Measurements from ENCODE around the gene SPDYE2.
"Not testable (repeated sequence)": the region's sequence is repeated elsewhere in the genome, so short reads cannot be mapped to it uniquely, and the experiment has no call there.

The SPDYE2 gene

GRCh38 chr7:102550808-102551422 is at the start of gene SPDYE2:
Gene SPDYE2 (plus strand): TSS chr7:102551226. CDS start chr7:102553256, 2,030 bp downstream.
- DNase-seq: not testable (repeated sequence)

GRCh38 chr7:102503141-102503540 is 47.9 kb upstream of the SPDYE2 start:
- not testable (repeated sequence) for DNase-seq

- not testable (repeated sequence) for DNase-seq
Observed at GRCh38 chr7:102505298-102506185, 45.5 kb upstream of the SPDYE2 start.

GRCh38 chr7:102507410-102508088 is 43.5 kb upstream of the SPDYE2 start:
- DNase-seq: not testable (repeated sequence)

- not testable (repeated sequence) for DNase-seq
Observed at GRCh38 chr7:102510575-102510974, 40.5 kb upstream of the SPDYE2 start.

GRCh38 chr7:102511860-102512522 is 39.0 kb upstream of the SPDYE2 start:
- DNase-seq: not testable (repeated sequence)

GRCh38 chr7:102512642-102513221 is 38.3 kb upstream of the SPDYE2 start:
- peak; percentile 6 to 23 for DNase-seq

- not testable (repeated sequence) for DNase-seq
Observed at GRCh38 chr7:102514881-102515721, 35.9 kb upstream of the SPDYE2 start.

GRCh38 chr7:102515889-102516288 is 35.1 kb upstream of the SPDYE2 start:
- DNase-seq: not testable (repeated sequence)

GRCh38 chr7:102516951-102517350 is 34.1 kb upstream of the SPDYE2 start:
- DNase-seq: not testable (repeated sequence)

GRCh38 chr7:102517550-102518147 is 33.4 kb upstream of the SPDYE2 start, which contains the start of gene RASA4B:
Gene RASA4B (minus strand): TSS chr7:102517777. CDS start chr7:102517710, 67 bp downstream.
- DNase-seq: not testable (repeated sequence)

GRCh38 chr7:102520797-102521196 is 30.2 kb upstream of the SPDYE2 start:
- not testable (repeated sequence) for DNase-seq

- DNase-seq: not testable (repeated sequence)
Observed at GRCh38 chr7:102524803-102525202, 26.2 kb upstream of the SPDYE2 start.

- DNase-seq: not testable (repeated sequence)
Observed at GRCh38 chr7:102527182-102527581, 23.8 kb upstream of the SPDYE2 start.

GRCh38 chr7:102527822-102528793 is 22.9 kb upstream of the SPDYE2 start:
- DNase-seq: not testable (repeated sequence)

- not testable (repeated sequence) for DNase-seq
Observed at GRCh38 chr7:102531583-102531982, 19.4 kb upstream of the SPDYE2 start.

- DNase-seq: not testable (repeated sequence)
Observed at GRCh38 chr7:102532127-102532526, 18.9 kb upstream of the SPDYE2 start.

GRCh38 chr7:102535062-102535615 is 15.9 kb upstream of the SPDYE2 start:
- DNase-seq: not testable (repeated sequence)

GRCh38 chr7:102540604-102541003 is 10.4 kb upstream of the SPDYE2 start:
- not testable (repeated sequence) for DNase-seq
